ENCODE data around the gene HPN.
"Not testable (repeated sequence)": the region's sequence is repeated elsewhere in the genome, so short reads cannot be mapped to it uniquely, and the experiment has no call there.

The HPN gene

GRCh38 chr19:35028600-35028885 is 13.0 kb upstream of the HPN start:
- DNase-seq = not testable (repeated sequence)

GRCh38 chr19:35029275-35029736 is 12.2 kb upstream of the HPN start:
- not testable (repeated sequence) for DNase-seq

- DNase-seq = no peak
Measured at GRCh38 chr19:35029737-35030256, 11.7 kb upstream of the HPN start.

- no peak for DNase-seq
Measured at GRCh38 chr19:35030257-35031071, 11.1 kb upstream of the HPN start, which contains the start of gene SCN1B. Gene SCN1B (plus strand): TSS chr19:35030470. CDS start chr19:35030821, 351 bp downstream.

- no peak for DNase-seq
Measured at GRCh38 chr19:35031072-35031881, 10.2 kb upstream of the HPN start.

GRCh38 chr19:35032356-35032865 is 9.1 kb upstream of the HPN start:
- DNase-seq = no peak

GRCh38 chr19:35033067-35034004 is 8.2 kb upstream of the HPN start:
- no peak for DNase-seq

GRCh38 chr19:35034005-35034502 is 7.5 kb upstream of the HPN start:
- DNase-seq = no peak

GRCh38 chr19:35034588-35035382 is 6.7 kb upstream of the HPN start:
- DNase-seq = no peak

GRCh38 chr19:35037716-35038622 is 3.6 kb upstream of the HPN start:
- no peak for DNase-seq

GRCh38 chr19:35038623-35039512 is 2.7 kb upstream of the HPN start:
- DNase-seq = no peak

GRCh38 chr19:35039881-35040825 is 1.4 kb upstream of the HPN start:
- DNase-seq = no peak

- DNase-seq = no peak
Measured at GRCh38 chr19:35040826-35041547, 534 bp upstream of the HPN start.

GRCh38 chr19:35042056-35042730 is 672 bp downstream of the HPN start:
- no peak for DNase-seq

GRCh38 chr19:35042954-35043604 is 1.6 kb downstream of the HPN start:
- no peak for DNase-seq

- DNase-seq = no peak
Measured at GRCh38 chr19:35043906-35044305, 2.4 kb downstream of the HPN start.
